Fibroblast of lung (primary cell): Measurements from ENCODE around the gene COL4A1. TPM values are rescaled to one million over a fixed set of nuclear protein-coding genes. Genes with fewer than 3 reads are reported as not detected.

Experiments
- DNase-seq, 2 donors: peaks; one replicate each; pipeline versions ENCODE4 v3.0.0 to v3.0.0-alpha.2; 2010; ENCODE audit warnings: low read depth in 2 of 2
- H2AFZ ChIP-seq: 2 replicates; pipeline ENCODE4 v1.5.1; 2012; ENCODE audit warnings: low read length, control low read depth, inconsistent platforms
- H3K27ac ChIP-seq: 2 replicates; pipeline ENCODE4 v1.5.1; 2011; ENCODE audit warnings: low read length, control low read depth; ENCODE audit not compliant: insufficient read depth
- H3K27me3 ChIP-seq: 2 replicates; pipeline ENCODE4 v1.5.1; 2011; ENCODE audit warnings: mild to moderate bottlenecking, low read length; ENCODE audit not compliant: control insufficient read depth, insufficient read depth
- H3K36me3 ChIP-seq: 2 replicates; pipeline ENCODE4 v1.5.1; 2011; ENCODE audit warnings: low read length; ENCODE audit not compliant: control insufficient read depth, insufficient read depth
- H3K4me1 ChIP-seq: 2 replicates; pipeline ENCODE4 v1.5.1; 2011; ENCODE audit warnings: low read length; ENCODE audit not compliant: control insufficient read depth, insufficient read depth; ENCODE audit errors: extremely low read depth
- H3K4me2 ChIP-seq: 2 replicates; pipeline ENCODE4 v1.5.1; 2011; ENCODE audit warnings: low read length, control low read depth; ENCODE audit not compliant: insufficient read depth; ENCODE audit errors: extremely low read depth
- H3K4me3 ChIP-seq, 4 experiments: fragments of 200-600 bp in 1 of 4; sonication (generic) in 1 of 4; replicated peaks in 1 of 4; 2 replicates each; pipeline ENCODE4 v1.5.1; 2011 to 2016; ENCODE audit warnings: low read length in 4 of 4, low read depth in 3 of 4, mild to moderate bottlenecking in 3 of 4, control low read depth in 2 of 4, inconsistent platforms in 1 of 4, mixed read lengths in 1 of 4; ENCODE audit not compliant: insufficient read depth in 1 of 4; ENCODE audit errors: control extremely low read depth in 1 of 4
- H3K79me2 ChIP-seq: 2 replicates; pipeline ENCODE4 v1.5.1; 2012; ENCODE audit warnings: mild to moderate bottlenecking, low read length, inconsistent platforms; ENCODE audit not compliant: control insufficient read depth, insufficient read depth
- H3K9ac ChIP-seq: 2 replicates; pipeline ENCODE4 v1.5.1; 2011; ENCODE audit warnings: mild to moderate bottlenecking, low read length, control low read depth; ENCODE audit not compliant: insufficient read depth
- H3K9me3 ChIP-seq: 2 replicates; pipeline ENCODE4 v1.5.1; 2012; ENCODE audit warnings: low read depth, low read length; ENCODE audit not compliant: control insufficient read depth, insufficient read depth
- H4K20me1 ChIP-seq: 2 replicates; pipeline ENCODE4 v1.5.1; 2011; ENCODE audit warnings: low read length; ENCODE audit not compliant: control insufficient read depth, insufficient read depth; ENCODE audit errors: extremely low read depth
- CTCF ChIP-seq, 2 donors: IDR thresholded peaks in 1 of 2; conservative IDR thresholded peaks in 1 of 2; 1 replicate in 1 of 2; 2 replicates in 1 of 2; pipeline ENCODE4 v1.5.1; 2011 to 2012; ENCODE audit warnings: low read length in 2 of 2, control low read depth in 1 of 2, inconsistent platforms in 1 of 2, low read depth in 1 of 2, mild to moderate bottlenecking in 1 of 2
- EZH2 ChIP-seq: IDR thresholded peaks from 2 replicates; pipeline ENCODE4 v1.5.1; 2012; ENCODE audit warnings: low read length, control low read depth, mild to moderate bottlenecking; ENCODE audit errors: missing control alignments
- polyA plus RNA-seq, 2 donors: library from polyadenylated mRNA; depleted of rRNA in 1 of 2; stranded (reverse) in 1 of 2; unstranded in 1 of 2; fragments of >200 nt; gene quantifications; 2 replicates each; pipeline ENCODE4 v1.2.1, GENCODE V29; 2011 to 2012; ENCODE audit warnings: missing spikeins in 1 of 2
- total RNA-seq: library from RNA; depleted of rRNA; stranded (reverse); fragments of >200 nt; gene quantifications from 2 replicates; pipeline ENCODE4 v1.2.1, GENCODE V29; 2014

Gene COL4A1
- total and polyA plus RNA-seq, 2 donors (not counting 1 experiment from before 2014, with no cell fraction given) = 34.0 to 607 TPM

GRCh38 chr13:110256126-110256905 is 50.6 kb downstream of the COL4A1 start:
- Histone ChIP-seq H3K36me3 (no peaks in the 10 kb centered on the region), H3K4me1 (peaks cover 18% of the 10 kb centered on the region), H3K79me2 (peaks cover 18% of the 10 kb centered on the region), H3K27ac (no peak overlapping the region), H3K27me3 (no peaks in the 10 kb centered on the region), H3K9me3 (no peaks in the 10 kb centered on the region), H3K9ac (no peak overlapping the region), H4K20me1 (no peaks in the 10 kb centered on the region), H3K4me2 (no peak overlapping the region), H2AFZ (no peak overlapping the region), H3K4me3 (no peak overlapping the region)
- no peak for TF ChIP-seq EZH2
- no peak for TF ChIP-seq CTCF (conservative IDR thresholded peaks at IDR 0.05 in 1 of 2, IDR thresholded peaks at IDR 0.05 in 1 of 2; ENCODE audit: low read depth in 1 of 2, low read length in 2 of 2)
- no peak for DNase-seq

- TF ChIP-seq EZH2 = no peak
- Histone ChIP-seq H3K27ac (peak overlapping the region; percentile 4), H3K9me3 (no peaks in the 10 kb centered on the region), H4K20me1 (no peaks in the 10 kb centered on the region), H3K4me2 (no peak overlapping the region), H2AFZ (no peak overlapping the region), H3K27me3 (no peaks in the 10 kb centered on the region), H3K9ac (no peak overlapping the region), H3K79me2 (peaks cover 15% of the 10 kb centered on the region), H3K36me3 (no peaks in the 10 kb centered on the region), H3K4me1 (peaks cover 29% of the 10 kb centered on the region), H3K4me3 (no peak overlapping the region)
- DNase-seq = no peak
Measured at GRCh38 chr13:110254751-110255553, 52.0 kb downstream of the COL4A1 start.

- no peak overlapping the region for H3K4me2 ChIP-seq
- H3K79me2 ChIP-seq = peaks cover 18% of the 10 kb centered on the region
- H2AFZ ChIP-seq = no peak overlapping the region
- H3K27me3 ChIP-seq = no peaks in the 10 kb centered on the region
- peak overlapping the region; percentile 10 for H3K9ac ChIP-seq
- no peaks in the 10 kb centered on the region for H4K20me1 ChIP-seq
- TF ChIP-seq EZH2 (no peak), CTCF (conservative IDR thresholded peaks at IDR 0.05 in 1 of 2, IDR thresholded peaks at IDR 0.05 in 1 of 2; ENCODE audit: low read depth in 1 of 2, low read length in 2 of 2) (no peak)
- H3K4me1 ChIP-seq = peaks cover 28% of the 10 kb centered on the region
- H3K9me3 ChIP-seq = no peaks in the 10 kb centered on the region
- DNase-seq = no peak
- no peaks in the 10 kb centered on the region for H3K36me3 ChIP-seq
- no peak overlapping the region for H3K4me3 ChIP-seq
- H3K27ac ChIP-seq = peak overlapping the region; percentile 33
Measured at GRCh38 chr13:110254151-110254679, 52.7 kb downstream of the COL4A1 start.
